Neural progenitor cell (in vitro differentiated cells): Measurements from ENCODE around the gene LGMN. TPM values are rescaled to one million over a fixed set of nuclear protein-coding genes. Genes with fewer than 3 reads are reported as not detected.

Source experiments
- DNase-seq: peaks from one replicate; pipeline ENCODE4 v3.0.0-alpha.2; 2016; ENCODE audit warnings: low spot score
- H2AFZ ChIP-seq: fragments of 200-600 bp; sonication (generic); replicated peaks from 2 replicates; pipeline ENCODE4 v1.6.1; 2016; ENCODE audit warnings: antibody characterized with exemption
- H3F3A ChIP-seq: fragments of 200-600 bp; sonication (generic); 2 replicates; pipeline ENCODE4 v1.6.1; 2016; ENCODE audit warnings: antibody characterized with exemption, low read depth
- H3K27ac ChIP-seq: fragments of 200-600 bp; sonication (generic); 2 replicates; pipeline ENCODE4 v1.5.1; 2016; ENCODE audit warnings: mild to moderate bottlenecking
- H3K27me3 ChIP-seq: fragments of 200-600 bp; sonication (generic); 2 replicates; pipeline ENCODE4 v1.6.1; 2016; ENCODE audit warnings: mild to moderate bottlenecking, moderate library complexity
- H3K36me3 ChIP-seq: fragments of 200-600 bp; sonication (generic); 2 replicates; pipeline ENCODE4 v1.5.1; 2016
- H3K4me1 ChIP-seq: fragments of 200-600 bp; sonication (generic); 2 replicates; pipeline ENCODE4 v1.6.1; 2016; ENCODE audit warnings: mixed run types
- H3K4me2 ChIP-seq: fragments of 200-600 bp; sonication (generic); 2 replicates; pipeline ENCODE4 v1.6.1; 2016
- H3K4me3 ChIP-seq: fragments of 200-600 bp; sonication (generic); 2 replicates; pipeline ENCODE4 v1.5.1; 2016
- H3K79me2 ChIP-seq: fragments of 200-600 bp; sonication (generic); 2 replicates; pipeline ENCODE4 v1.6.1; 2016; ENCODE audit warnings: low read depth
- H3K9ac ChIP-seq: fragments of 200-600 bp; sonication (generic); 2 replicates; pipeline ENCODE4 v1.6.1; 2016
- H3K9me3 ChIP-seq: fragments of 200-600 bp; sonication (generic); 2 replicates; pipeline ENCODE4 v1.5.1; 2016; ENCODE audit warnings: low read depth
- H4K20me1 ChIP-seq: fragments of 200-600 bp; sonication (generic); 2 replicates; pipeline ENCODE4 v1.6.1; 2016; ENCODE audit warnings: low read depth
- H3K27ac Mint-ChIP-seq: 3 replicates; pipeline ENCODE4 v1.8.0; 2021; ENCODE audit warnings: mixed read lengths
- H3K27me3 Mint-ChIP-seq: 2 replicates; pipeline ENCODE4 v1.8.0; 2022; ENCODE audit warnings: low read depth, mild to moderate bottlenecking, inconsistent platforms, moderate library complexity, mixed read lengths; ENCODE audit not compliant: insufficient read depth
- H3K36me3 Mint-ChIP-seq: 3 replicates; pipeline ENCODE4 v1.8.0; 2021; ENCODE audit warnings: mixed read lengths
- H3K4me1 Mint-ChIP-seq: 3 replicates; pipeline ENCODE4 v1.8.0; 2021; ENCODE audit warnings: mixed read lengths
- H3K4me3 Mint-ChIP-seq: 3 replicates; pipeline ENCODE4 v1.8.0; 2021; ENCODE audit warnings: mild to moderate bottlenecking, moderate library complexity, mixed read lengths
- H3K9me3 Mint-ChIP-seq: 3 replicates; pipeline ENCODE4 v1.8.0; 2020; ENCODE audit warnings: mixed read lengths
- CTCF ChIP-seq: fragments of 200-600 bp; sonication (generic); IDR thresholded peaks from 2 replicates; pipeline ENCODE4 v1.5.1; 2017; ENCODE audit warnings: antibody characterized with exemption, mild to moderate bottlenecking
- EZH2 ChIP-seq: fragments of 200-600 bp; sonication (generic); IDR thresholded peaks from 2 replicates; pipeline ENCODE4 v1.6.1; 2017; ENCODE audit warnings: antibody characterized with exemption, mild to moderate bottlenecking, moderate library complexity
- EZH2phosphoT487 ChIP-seq: fragments of 200-600 bp; sonication (generic); IDR thresholded peaks from 2 replicates; pipeline ENCODE4 v1.6.1; 2017; ENCODE audit warnings: antibody characterized with exemption
- total RNA-seq: library from RNA; depleted of rRNA; stranded (reverse); fragments of >200 nt; gene quantifications from 2 replicates; pipeline ENCODE4 v1.2.3, GENCODE V29; 2015; ENCODE audit warnings: low replicate concordance

LGMN gene
- total RNA-seq, 1 donor from 2014 or later = 87.0 TPM

GRCh38 chr14:92712654-92713051, 35.8 kb downstream of the LGMN start:
- no peaks in the 10 kb centered on the region for H3K9me3 ChIP-seq
- H3K9ac ChIP-seq = no peak overlapping the region
- no peak overlapping the region for H3K4me2 ChIP-seq
- H3F3A ChIP-seq = no peaks in the 10 kb centered on the region
- DNase-seq = no peak
- no peaks in the 10 kb centered on the region for H3K4me1 Mint-ChIP-seq
- no peak overlapping the region for H3K4me3 ChIP-seq
- no peaks in the 10 kb centered on the region for H3K79me2 ChIP-seq
- no peaks in the 10 kb centered on the region for H3K4me1 ChIP-seq
- H3K4me3 Mint-ChIP-seq = no peak overlapping the region
- no peaks in the 10 kb centered on the region for H4K20me1 ChIP-seq
- H3K36me3 Mint-ChIP-seq = peaks cover 10% of the 10 kb centered on the region
- H2AFZ ChIP-seq = no peak overlapping the region
- no peak overlapping the region for H3K27ac Mint-ChIP-seq
- H3K36me3 ChIP-seq = no peaks in the 10 kb centered on the region
- TF ChIP-seq EZH2phosphoT487 = no peak
- no peak for TF ChIP-seq CTCF
- TF ChIP-seq EZH2 = no peak
- H3K9me3 Mint-ChIP-seq = no peaks in the 10 kb centered on the region
- H3K27ac ChIP-seq = no peak overlapping the region
- no peaks in the 10 kb centered on the region for H3K27me3 Mint-ChIP-seq
- H3K27me3 ChIP-seq = no peaks in the 10 kb centered on the region

- H3K36me3 ChIP-seq = no peaks in the 10 kb centered on the region
- H3K27me3 ChIP-seq = no peaks in the 10 kb centered on the region
- H3K4me1 Mint-ChIP-seq = no peaks in the 10 kb centered on the region
- H3K9me3 Mint-ChIP-seq = no peaks in the 10 kb centered on the region
- no peak overlapping the region for H3K4me3 Mint-ChIP-seq
- no peaks in the 10 kb centered on the region for H4K20me1 ChIP-seq
- H3K79me2 ChIP-seq = no peaks in the 10 kb centered on the region
- H3K27ac ChIP-seq = no peak overlapping the region
- no peak for TF ChIP-seq EZH2
- no peak for TF ChIP-seq EZH2phosphoT487
- TF ChIP-seq CTCF = no peak
- no peak overlapping the region for H3K9ac ChIP-seq
- no peaks in the 10 kb centered on the region for H3K9me3 ChIP-seq
- peaks cover 13% of the 10 kb centered on the region for H3K36me3 Mint-ChIP-seq
- H3K4me1 ChIP-seq = no peaks in the 10 kb centered on the region
- no peak overlapping the region for H2AFZ ChIP-seq
- H3F3A ChIP-seq = no peaks in the 10 kb centered on the region
- H3K27me3 Mint-ChIP-seq = no peaks in the 10 kb centered on the region
- DNase-seq = no peak
- no peak overlapping the region for H3K4me3 ChIP-seq
- H3K4me2 ChIP-seq = no peak overlapping the region
- no peak overlapping the region for H3K27ac Mint-ChIP-seq
Measured at GRCh38 chr14:92711976-92712653, 36.3 kb downstream of the LGMN start.

GRCh38 chr14:92710001-92710341, 38.5 kb downstream of the LGMN start:
- Histone ChIP-seq H3K9ac (no peak overlapping the region), H3K27ac (no peak overlapping the region), H3K9me3 (no peaks in the 10 kb centered on the region), H3K27me3 (no peaks in the 10 kb centered on the region), H3K79me2 (no peaks in the 10 kb centered on the region), H3F3A (no peaks in the 10 kb centered on the region), H4K20me1 (no peaks in the 10 kb centered on the region), H3K36me3 (no peaks in the 10 kb centered on the region), H3K4me1 (no peaks in the 10 kb centered on the region), H3K4me3 (no peak overlapping the region), H3K4me2 (no peak overlapping the region), H2AFZ (no peak overlapping the region)
- H3K27me3 Mint-ChIP-seq = no peaks in the 10 kb centered on the region
- no peak for TF ChIP-seq CTCF
- DNase-seq = no peak
- H3K4me3 Mint-ChIP-seq = no peak overlapping the region
- H3K36me3 Mint-ChIP-seq = peaks cover 22% of the 10 kb centered on the region
- H3K27ac Mint-ChIP-seq = no peak overlapping the region
- no peaks in the 10 kb centered on the region for H3K4me1 Mint-ChIP-seq
- H3K9me3 Mint-ChIP-seq = no peaks in the 10 kb centered on the region
